K562 treated with DMSO at 1 percent for 12 hours (cell line): Measurements from ENCODE around the gene MSRB1. TPM values are rescaled to one million over a fixed set of nuclear protein-coding genes. Genes with fewer than 3 reads are reported as not detected.

Source experiments
- total RNA-seq: library from RNA; unstranded; fragments of 300-600 nt; gene quantifications from 2 replicates; pipeline ENCODE4 v1.2.3, GENCODE V29; 2022; ENCODE audit not compliant: insufficient read depth

MSRB1 gene
- total RNA-seq, result 142 and 157 TPM in 2 replicates

GRCh38 chr16:1942810-1943726 lies at the start of gene MSRB1:
Gene MSRB1, minus strand, starts transcription at chr16:1943199. Its CDS starts 43 bp downstream, at chr16:1943156.

DNA sequence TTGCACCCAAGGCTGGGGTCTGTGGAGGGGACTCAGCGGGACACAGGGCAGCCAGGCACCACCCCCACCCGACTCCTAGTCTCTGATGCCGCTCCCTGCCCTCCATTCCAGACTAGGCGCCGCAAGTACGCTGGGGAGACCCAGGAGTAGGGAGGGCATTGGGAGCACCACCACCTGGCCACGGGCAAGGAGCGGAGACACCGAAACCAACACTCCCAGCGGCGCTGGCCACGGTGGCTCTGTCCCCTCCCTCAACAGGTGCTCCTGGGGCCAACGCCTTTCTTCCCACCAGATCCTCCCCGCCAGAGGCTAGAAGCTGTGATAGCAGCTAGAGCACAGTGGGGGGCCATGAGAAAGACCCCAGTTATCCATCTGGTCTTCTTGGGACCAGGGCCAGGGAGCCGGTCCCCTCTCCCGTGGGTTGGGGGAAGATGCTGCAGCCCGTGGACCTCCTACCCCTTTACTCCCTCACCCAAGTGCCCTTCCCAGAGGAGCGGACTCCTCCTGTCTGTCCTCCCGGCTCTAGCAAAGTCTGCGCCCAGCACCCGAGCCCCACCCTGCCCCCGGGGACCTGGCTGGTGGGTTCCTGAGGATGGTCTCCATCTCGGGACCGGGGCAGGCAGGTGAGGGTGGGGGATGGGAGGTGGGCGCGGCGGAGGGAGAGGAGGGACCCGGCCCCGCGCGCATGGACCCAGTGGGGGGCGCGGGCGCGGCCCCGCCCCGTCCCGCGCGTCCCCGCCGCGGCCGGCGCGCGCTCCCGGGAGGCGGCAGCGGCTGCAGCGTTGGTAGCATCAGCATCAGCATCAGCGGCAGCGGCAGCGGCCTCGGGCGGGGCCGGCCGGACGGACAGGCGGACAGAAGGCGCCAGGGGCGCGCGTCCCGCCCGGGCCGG lies 46.5 kb upstream of the MSRB1 start, which contains the start of gene SYNGR3:
Gene SYNGR3 (plus strand): TSS at position 762 of the 892 bp plus-strand sequence. CDS start 133 bp downstream, outside the sequence.

DNA sequence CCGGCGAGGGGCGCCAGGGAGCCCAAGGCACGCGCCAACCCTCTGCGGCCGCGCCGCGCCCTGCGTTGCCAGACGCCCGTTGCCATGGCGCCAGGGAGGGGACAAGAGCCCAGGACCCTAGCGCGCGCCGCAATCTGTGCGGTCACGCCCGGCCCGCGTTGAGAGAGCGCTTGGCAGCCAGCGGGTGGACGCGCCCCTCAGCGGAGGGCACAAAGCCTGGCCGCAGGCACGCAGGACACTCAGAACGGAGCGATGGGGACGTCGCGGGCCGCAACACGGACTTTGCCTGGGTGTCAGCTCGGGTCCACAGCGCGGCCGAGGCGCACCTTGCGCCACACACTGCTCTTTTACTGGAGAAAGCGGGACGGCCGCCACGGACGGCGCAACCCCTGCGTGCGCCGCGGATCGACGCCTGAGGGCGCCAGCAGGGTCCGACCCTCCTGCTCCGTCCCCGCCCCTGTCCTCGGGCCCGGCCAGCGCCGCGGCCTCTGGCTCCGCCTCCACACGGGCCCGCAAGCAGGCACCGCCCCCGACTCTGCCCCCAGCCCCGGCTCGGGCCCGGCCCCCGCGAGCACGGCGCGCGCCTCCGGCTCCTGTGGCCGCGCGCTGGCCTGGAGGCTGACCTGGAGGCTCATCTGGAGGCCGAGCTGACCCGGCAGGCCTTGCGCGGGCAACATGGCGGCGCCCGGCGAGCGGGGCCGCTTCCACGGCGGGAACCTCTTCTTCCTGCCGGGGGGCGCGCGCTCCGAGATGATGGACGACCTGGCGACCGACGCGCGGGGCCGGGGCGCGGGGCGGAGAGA lies 40.7 kb upstream of the MSRB1 start, which contains the start of gene GFER:
Gene GFER (plus strand): TSS at position 650 of the 803 bp plus-strand sequence. CDS start 26 bp downstream, at position 676.

DNA sequence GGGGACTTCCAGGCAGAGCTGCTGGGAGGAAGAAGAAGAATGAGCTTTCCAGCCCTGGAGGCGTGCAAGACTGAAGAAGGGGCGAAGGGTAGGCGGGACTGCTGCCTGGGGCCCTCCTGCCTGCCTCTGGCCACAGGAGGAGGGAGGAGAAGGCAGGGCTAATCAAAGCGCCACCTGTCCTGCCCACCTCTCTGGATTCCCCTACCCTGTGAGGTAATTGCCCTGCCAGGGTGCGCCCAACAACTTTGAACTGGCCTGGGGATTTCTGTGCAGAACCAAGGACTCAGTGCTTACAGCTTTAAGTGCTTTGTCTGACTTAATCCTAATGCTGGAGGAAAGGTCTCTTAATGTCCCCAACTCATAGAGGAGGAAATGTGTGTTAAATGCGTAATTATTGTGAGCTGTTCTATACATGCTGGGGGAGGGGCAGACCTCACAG lies 38.4 kb upstream of the MSRB1 start, which contains the start of gene NOXO1:
Gene NOXO1 (minus strand): TSS at position 72 of the 439 bp plus-strand sequence. CDS start 290 bp downstream, outside the sequence.

GRCh38 chr16:1971796-1972489 lies 28.9 kb upstream of the MSRB1 start, which contains the start of gene TBL3:
Gene TBL3, plus strand, starts transcription at chr16:1972053. Its CDS starts 112 bp downstream, at chr16:1972165.

DNA sequence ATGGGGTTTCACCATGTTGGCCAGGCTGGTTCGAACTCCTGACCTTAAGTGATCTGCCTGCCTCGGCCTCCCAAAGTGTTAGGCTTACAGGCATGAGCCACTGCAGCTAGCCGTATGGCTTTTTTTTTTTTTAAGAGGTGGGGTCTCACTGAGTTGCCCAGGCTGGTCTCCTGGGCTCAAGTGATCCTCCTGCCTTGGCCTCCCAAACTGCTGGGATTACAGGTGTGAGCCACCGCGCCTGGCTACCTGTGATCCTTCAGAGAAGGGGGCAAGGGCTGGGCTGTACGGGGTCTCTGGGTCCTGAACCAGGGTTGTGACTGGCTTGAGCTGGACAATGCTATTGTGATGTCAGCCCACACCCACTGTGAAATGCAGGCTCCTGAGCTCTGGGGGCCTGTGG lies 23.5 kb upstream of the MSRB1 start, which contains the start of gene RNF151:
Gene RNF151 (plus strand): TSS at position 397 of the 400 bp plus-strand sequence. CDS start 26 bp downstream, outside the sequence.

DNA sequence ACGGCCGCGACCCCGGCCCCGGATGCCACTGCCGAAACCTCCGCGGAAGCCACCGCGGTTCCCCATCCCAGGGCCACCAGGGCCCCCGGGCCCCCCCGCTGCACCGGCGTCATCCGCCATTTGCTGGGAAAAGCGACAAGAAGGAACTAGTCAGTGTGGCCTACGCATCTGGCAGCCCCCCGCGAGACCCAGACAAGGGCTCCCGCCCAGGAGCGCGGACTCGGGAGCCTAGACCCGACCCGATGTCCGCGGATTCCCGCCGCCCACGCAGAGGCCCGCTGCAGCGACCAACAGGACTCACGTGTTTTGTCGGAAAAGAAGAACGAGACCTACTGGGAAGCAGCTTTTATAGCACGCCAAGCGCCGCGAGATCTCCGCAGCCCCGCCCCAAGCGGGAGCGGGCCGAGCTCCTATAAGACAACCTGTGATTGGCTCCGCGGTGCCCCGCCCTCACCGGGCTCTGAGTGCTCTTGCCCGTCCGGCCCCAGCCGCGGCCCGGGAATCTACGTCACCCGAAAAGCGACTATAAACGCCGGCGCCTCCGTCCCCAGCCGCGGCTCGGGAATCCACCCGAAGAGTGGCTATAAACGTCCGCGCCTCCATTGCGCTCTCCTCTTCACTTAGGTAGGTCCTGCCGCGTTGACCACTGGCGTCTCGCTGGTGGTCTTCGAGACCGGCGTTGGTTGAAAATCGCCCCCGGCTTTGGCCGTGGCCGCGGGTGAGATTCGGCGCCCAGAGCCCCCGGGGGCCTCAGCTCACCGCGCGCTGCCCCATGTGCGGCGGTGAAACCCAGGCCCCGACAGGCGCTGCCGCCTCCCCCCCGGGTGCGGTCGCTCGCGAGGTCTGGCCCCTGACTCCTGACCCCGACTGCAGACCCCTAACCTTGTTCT lies 21.8 kb upstream of the MSRB1 start, which contains the start of gene RPS2:
Gene RPS2 (minus strand): TSS at position 321 of the 890 bp plus-strand sequence. CDS start 201 bp downstream, at position 120.

DNA sequence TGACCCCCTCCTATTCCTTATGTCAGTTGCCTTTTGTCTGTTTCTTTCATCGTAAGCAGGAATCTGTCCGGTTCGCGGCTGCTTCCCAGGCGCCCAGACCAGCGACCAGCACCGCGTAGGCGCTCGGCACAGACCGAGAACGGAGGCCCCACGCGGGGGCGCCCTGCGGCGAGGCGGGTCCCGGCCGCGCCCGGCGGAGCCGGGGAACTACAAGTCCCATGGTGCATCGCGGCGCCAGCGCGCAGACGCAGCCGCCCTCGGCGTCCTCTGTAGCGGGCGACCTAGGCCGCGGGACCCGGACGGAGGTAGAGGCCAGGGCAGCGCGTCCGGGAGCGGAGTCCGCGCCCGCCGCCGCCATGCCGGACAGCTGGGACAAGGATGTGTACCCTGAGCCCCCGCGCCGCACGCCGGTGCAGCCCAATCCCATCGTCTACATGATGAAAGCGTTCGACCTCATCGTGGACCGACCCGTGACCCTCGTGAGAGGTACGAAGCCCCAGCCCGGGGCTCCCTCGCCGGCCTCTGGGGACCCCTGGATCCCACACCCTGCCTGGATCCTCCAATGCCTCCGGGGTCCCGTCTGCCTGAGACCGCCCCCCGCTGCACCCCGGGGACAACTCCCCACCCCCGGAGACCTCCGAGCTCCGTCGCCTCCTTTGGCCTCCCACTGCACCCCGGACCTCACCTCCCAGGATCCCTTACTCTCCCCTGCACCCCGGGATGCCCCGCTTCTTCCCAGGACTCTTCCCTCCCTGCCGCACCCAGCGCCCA lies 16.5 kb upstream of the MSRB1 start, which contains the start of gene NDUFB10:
Gene NDUFB10 (plus strand): TSS at position 270 of the 771 bp plus-strand sequence. CDS start 87 bp downstream, at position 357.

DNA sequence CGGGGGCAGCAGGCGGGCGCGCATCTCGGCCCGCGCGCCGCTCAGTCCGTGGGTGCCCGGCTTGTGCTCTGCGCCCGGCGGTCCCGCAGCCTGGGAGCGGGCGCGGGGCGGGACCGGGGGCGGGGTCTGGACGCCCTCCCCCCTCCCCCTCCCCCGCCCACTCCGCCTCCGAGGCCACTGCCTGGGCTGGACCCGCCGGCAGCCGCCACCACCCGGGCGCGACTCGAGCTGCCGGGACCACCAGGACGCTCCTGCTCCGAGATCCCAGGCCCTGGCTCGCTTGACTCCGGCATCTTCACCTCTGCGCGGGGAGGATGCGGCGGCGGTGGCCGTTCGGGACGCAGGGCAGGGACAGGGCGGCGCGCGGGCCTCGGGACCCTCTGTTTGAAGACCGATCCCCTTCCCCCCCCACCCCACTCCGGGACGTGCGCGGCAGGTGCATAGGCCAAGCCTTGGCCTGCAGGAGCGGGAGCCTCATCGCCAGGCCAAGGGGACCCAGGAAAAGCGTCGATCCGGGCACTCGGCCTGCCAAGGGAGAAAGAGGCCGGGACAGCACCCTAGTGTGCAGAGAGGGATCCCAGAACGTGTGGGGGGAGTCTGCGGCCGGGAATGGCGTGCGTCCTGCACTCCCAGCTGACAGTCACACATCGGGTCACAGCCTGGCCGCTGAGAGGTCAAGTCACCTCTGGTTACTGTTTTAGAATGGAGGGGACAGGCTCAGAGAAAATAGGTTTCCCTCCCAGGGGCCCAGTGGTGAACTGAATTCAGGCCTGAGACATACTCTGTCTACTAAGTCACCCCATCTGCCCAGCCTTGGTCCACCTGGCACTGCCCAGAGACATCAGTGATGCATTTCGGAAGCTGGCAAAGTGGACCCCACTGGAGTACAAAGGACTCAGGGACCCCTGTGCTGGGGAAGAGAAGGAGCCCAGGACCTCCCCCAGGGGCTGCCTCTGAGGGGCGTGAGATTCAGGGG lies 24.4 kb downstream of the MSRB1 start, which contains the start of gene HS3ST6:
Gene HS3ST6 (minus strand): TSS at position 65 of the 976 bp plus-strand sequence. CDS start 92 bp downstream, outside the sequence.

Other genes starting within 250 kb of the MSRB1 start
- gene MAPK8IP3, start 237.0 kb downstream of the MSRB1 start, total RNA-seq, result 14.0 and 50.6 TPM in 2 replicates
- 55.4 and 83.8 TPM in 2 replicates for gene NME3, start 171.7 kb downstream of the MSRB1 start, total RNA-seq
- gene EME2, start 170.4 kb downstream of the MSRB1 start, total RNA-seq, result 3.5 and 11.1 TPM in 2 replicates
- 170 and 217 TPM in 2 replicates for gene MRPS34, start 170.1 kb downstream of the MSRB1 start, total RNA-seq
- 80.4 and 89.8 TPM in 2 replicates for gene SPSB3, start 160.6 kb downstream of the MSRB1 start, total RNA-seq
- gene NUBP2, start 160.2 kb downstream of the MSRB1 start, total RNA-seq, result 119 and 185 TPM in 2 replicates
- 0.51 TPM in 1 of 2 replicates, not detected in the other for gene IGFALS, start 149.5 kb downstream of the MSRB1 start, total RNA-seq
- gene HAGH, start 116.4 kb downstream of the MSRB1 start, total RNA-seq, result 87.9 and 95.5 TPM in 2 replicates
- gene FAHD1, start 116.0 kb downstream of the MSRB1 start, total RNA-seq, result 22.3 and 24.5 TPM in 2 replicates
- 35.2 and 61.4 TPM in 2 replicates for gene MEIOB, start 71.0 kb downstream of the MSRB1 start, total RNA-seq
- not detected in 2 replicates for gene HS3ST6, start 24.8 kb downstream of the MSRB1 start, total RNA-seq
- gene RPL3L, start 11.5 kb upstream of the MSRB1 start, total RNA-seq, result not detected in 2 replicates
- 209 and 233 TPM in 2 replicates for gene NDUFB10, start 16.3 kb upstream of the MSRB1 start, total RNA-seq
- gene RPS2, start 21.6 kb upstream of the MSRB1 start, total RNA-seq, result 6,317 and 9,099 TPM in 2 replicates
- gene RNF151, start 23.7 kb upstream of the MSRB1 start, total RNA-seq, result 1.3 TPM in 1 of 2 replicates, not detected in the other
- 37.2 and 53.2 TPM in 2 replicates for gene TBL3, start 28.9 kb upstream of the MSRB1 start, total RNA-seq
- 0.89 TPM in 1 of 2 replicates, not detected in the other for gene NOXO1, start 38.3 kb upstream of the MSRB1 start, total RNA-seq
- gene GFER, start 41.0 kb upstream of the MSRB1 start, total RNA-seq, result 46.5 and 60.5 TPM in 2 replicates
- 24.1 and 36.4 TPM in 2 replicates for gene SYNGR3, start 46.8 kb upstream of the MSRB1 start, total RNA-seq
- 71.6 and 98.5 TPM in 2 replicates for gene ZNF598, start 66.6 kb upstream of the MSRB1 start, total RNA-seq
- gene NPW, start 76.6 kb upstream of the MSRB1 start, total RNA-seq, result 1.8 and 4.4 TPM in 2 replicates
- gene NHERF2, start 83.7 kb upstream of the MSRB1 start, total RNA-seq, result 16.0 and 31.4 TPM in 2 replicates
- 17.7 and 38.6 TPM in 2 replicates for gene NTHL1, start 104.6 kb upstream of the MSRB1 start, total RNA-seq
- 37.3 and 67.9 TPM in 2 replicates for gene TSC2, start 104.8 kb upstream of the MSRB1 start, total RNA-seq
- 55.0 and 106 TPM in 2 replicates for gene PKD1, start 192.7 kb upstream of the MSRB1 start, total RNA-seq
- 1.5 and 6.2 TPM in 2 replicates for gene RAB26, start 205.4 kb upstream of the MSRB1 start, total RNA-seq
- gene TRAF7, start 212.6 kb upstream of the MSRB1 start, total RNA-seq, result 69.7 and 97.4 TPM in 2 replicates